GM12878 (cell line): Measurements from ENCODE around the gene PIK3C2B. TPM values are rescaled to one million over a fixed set of nuclear protein-coding genes. Genes with fewer than 3 reads are reported as not detected.

ENCODE experiments used
- ATAC-seq: fragments of 200-7000 bp; cut with Tn5 transposase; 3 replicates; pipeline ENCODE4 v1.9.1; 2020; ENCODE audit warnings: mild to moderate bottlenecking, moderate library complexity
- BruUV-seq: library from RNA; stranded (reverse); fragments of 400-500 nt; replicated peaks from 2 replicates; lab custom pipeline; 2021; lab: Mats Ljungman, UMichigan
- CTCF ChIA-PET: fragments of 300-600 bp; sonication (Branson Sonifier 250); formaldehyde crosslinking; extraction: SDS; loops from one replicate; lab custom pipeline; 2021; ENCODE audit warnings: inconsistent platforms; lab: Yijun Ruan, JAX
- POLR2A ChIA-PET: fragments of 350-600 bp; formaldehyde crosslinking; extraction: SDS; loops from one replicate; lab custom pipeline; 2021; ENCODE audit warnings: inconsistent platforms; lab: Charles Lee
- RAD21 ChIA-PET: fragments of 300-600 bp; sonication (Branson Sonifier 250); formaldehyde crosslinking; loops from one replicate; lab custom pipeline; 2023; ENCODE audit warnings: antibody characterized with exemption; ENCODE audit not compliant: unreplicated experiment; lab: Charles Lee
- SMC1A ChIA-PET: fragments of 300-600 bp; sonication (Branson Sonifier 250); formaldehyde crosslinking; loops from one replicate; lab custom pipeline; 2023; ENCODE audit not compliant: unreplicated experiment, uncharacterized antibody; lab: Charles Lee
- DNase-seq: peaks from one replicate; pipeline ENCODE4 v3.0.0-alpha.2; 2011; ENCODE audit warnings: low read depth, low spot score
- FAIRE-seq: peaks from 3 replicates; lab custom pipeline; 2011; peaks lifted over from hg19 to GRCh38; lab: Jason Lieb, UNC
- H2AFZ ChIP-seq: 2 replicates; pipeline ENCODE4 v1.6.0; 2011; ENCODE audit warnings: low read depth, low read length, control low read depth; ENCODE audit not compliant: control insufficient read depth
- H3K27ac ChIP-seq: 2 replicates; pipeline ENCODE4 v1.5.1; 2011; ENCODE audit warnings: control low read depth; ENCODE audit not compliant: control insufficient read depth, insufficient read depth
- H3K27me3 ChIP-seq, 2 experiments: replicated peaks in 1 of 2; 2 replicates each; pipeline versions ENCODE4 v1.6.0 to v1.6.1; 2011; ENCODE audit warnings: low read length in 1 of 2; ENCODE audit not compliant: control insufficient read depth in 2 of 2, insufficient read depth in 2 of 2
- H3K36me3 ChIP-seq, 2 experiments: 2 replicates each; pipeline ENCODE4 v1.5.1; 2011; ENCODE audit warnings: low read length in 1 of 2; ENCODE audit not compliant: control insufficient read depth in 2 of 2, insufficient read depth in 2 of 2
- H3K4me1 ChIP-seq: 2 replicates; pipeline ENCODE4 v1.6.1; 2011; ENCODE audit warnings: mild to moderate bottlenecking, low read length, moderate library complexity, mixed read lengths; ENCODE audit not compliant: control insufficient read depth, insufficient read depth
- H3K4me2 ChIP-seq: 2 replicates; pipeline ENCODE4 v1.6.0; 2011; ENCODE audit warnings: control low read depth; ENCODE audit not compliant: control insufficient read depth, insufficient read depth
- H3K4me3 ChIP-seq: fragments of 200-600 bp; sonication (generic); 2 replicates; pipeline ENCODE4 v1.5.1; 2016
- H3K79me2 ChIP-seq: 2 replicates; pipeline ENCODE4 v1.6.0; 2011; ENCODE audit warnings: low read length; ENCODE audit not compliant: control insufficient read depth, insufficient read depth
- H3K9ac ChIP-seq: 2 replicates; pipeline ENCODE4 v1.8.0; 2011; ENCODE audit warnings: low read length, control low read depth, mixed read lengths; ENCODE audit not compliant: control insufficient read depth, insufficient read depth
- H3K9me3 ChIP-seq: replicated peaks from 3 replicates; pipeline ENCODE4 v1.5.1; 2011; ENCODE audit warnings: mild to moderate bottlenecking, low read length; ENCODE audit not compliant: control insufficient read depth, insufficient read depth
- H4K20me1 ChIP-seq: 2 replicates; pipeline ENCODE4 v1.6.0; 2011; ENCODE audit not compliant: control insufficient read depth, insufficient read depth
- BHLHE40 ChIP-seq, 2 experiments: fragments of 450-650 bp in 1 of 2; IDR thresholded peaks; 2 replicates each; pipeline ENCODE4 v1.6.1; 2011 to 2017; ENCODE audit warnings: low read depth in 2 of 2, borderline replicate concordance in 1 of 2, improper control_type of control experiment in 1 of 2, low read length in 1 of 2, mild to moderate bottlenecking in 1 of 2
- CHD1 ChIP-seq: IDR thresholded peaks from 2 replicates; pipeline ENCODE4 v1.6.1; 2012; ENCODE audit warnings: low read depth, low read length, improper control_type of control experiment
- CREM ChIP-seq: IDR thresholded peaks from 2 replicates; pipeline ENCODE4 v1.6.1; 2014; ENCODE audit warnings: antibody characterized with exemption, low read depth
- FOXM1 ChIP-seq: IDR thresholded peaks from 2 replicates; pipeline ENCODE4 v1.6.1; 2012; ENCODE audit warnings: low read depth, mild to moderate bottlenecking, inconsistent platforms, low read length, moderate library complexity
- HDAC6 ChIP-seq: fragments of 200-600 bp; sonication (generic); IDR thresholded peaks from one replicate; pipeline ENCODE4 v1.8.0; 2017; ENCODE audit warnings: antibody characterized with exemption; ENCODE audit not compliant: unreplicated experiment
- IKZF1 ChIP-seq: fragments of 450-650 bp; conservative IDR thresholded peaks from 2 replicates; pipeline ENCODE4 v1.6.1; 2017; ENCODE audit warnings: antibody characterized with exemption, mild to moderate bottlenecking
- JUND ChIP-seq: IDR thresholded peaks from 2 replicates; pipeline ENCODE4 v1.6.1; 2012; ENCODE audit warnings: low read depth, mild to moderate bottlenecking, low read length, improper control_type of control experiment, moderate library complexity
- KAT2A ChIP-seq: conservative IDR thresholded peaks from 2 replicates; pipeline ENCODE4 v1.6.1; 2011; ENCODE audit warnings: low read depth, low read length; ENCODE audit not compliant: control insufficient read depth
- MEF2A ChIP-seq: IDR thresholded peaks from 2 replicates; pipeline ENCODE4 v1.6.1; 2011; ENCODE audit warnings: low read depth, mild to moderate bottlenecking, low read length, moderate library complexity; ENCODE audit not compliant: insufficient read depth
- MYC ChIP-seq: IDR thresholded peaks from 2 replicates; pipeline ENCODE4 v1.6.1; 2011; ENCODE audit warnings: mild to moderate bottlenecking, low read length, moderate library complexity, inconsistent platforms; ENCODE audit not compliant: insufficient read depth, insufficient replicate concordance, insufficient read length, severe bottlenecking
- PKNOX1 ChIP-seq: fragments of 450-650 bp; IDR thresholded peaks from 2 replicates; pipeline ENCODE4 v1.6.1; 2016; ENCODE audit warnings: mild to moderate bottlenecking
- SIN3A ChIP-seq: IDR thresholded peaks from 2 replicates; pipeline ENCODE4 v1.6.1; 2012; ENCODE audit warnings: low read depth, low read length, improper control_type of control experiment
- SMARCA5 ChIP-seq: fragments of 450-650 bp; IDR thresholded peaks from 2 replicates; pipeline ENCODE4 v1.6.1; 2017; ENCODE audit warnings: mild to moderate bottlenecking
- USF1 ChIP-seq: IDR thresholded peaks from 2 replicates; pipeline ENCODE4 v1.6.1; 2011; ENCODE audit warnings: borderline replicate concordance, low read depth, mild to moderate bottlenecking, moderate library complexity, mixed read lengths, low read length; ENCODE audit not compliant: insufficient read depth; ENCODE audit errors: extremely low read length
- ZBED1 ChIP-seq: IDR thresholded peaks from 2 replicates; pipeline ENCODE4 v1.6.1; 2016; ENCODE audit warnings: borderline replicate concordance
- ZBTB4 ChIP-seq: fragments of 450-650 bp; formaldehyde crosslinking; IDR thresholded peaks from 2 replicates; pipeline ENCODE4 v1.4.0; 2022; ENCODE audit warnings: mild to moderate bottlenecking, moderate library complexity
- ZZZ3 ChIP-seq: IDR thresholded peaks from 2 replicates; pipeline ENCODE4 v1.6.1; 2011; ENCODE audit warnings: low read depth; ENCODE audit not compliant: control insufficient read depth, insufficient read length
- WGBS: methylation state at CpG from one replicate; pipeline ENCODE4 v1.1.6; 2016; ENCODE audit warnings: low lambda C conversion rate; ENCODE audit not compliant: insufficient replicate concordance, insufficient coverage; ENCODE audit errors: missing lambda C conversion rate; 5-methylcytosine and 5-hydroxymethylcytosine counted together
- in situ Hi-C: fragments of 300-500 bp; cut with MboI; formaldehyde crosslinking; loops from 9 replicates; pipeline ENCODE4 v1.14.3; 2018; ENCODE audit warnings: mixed read lengths
- intact Hi-C: fragments of 100-400 bp; cut with micrococcal nuclease; formaldehyde crosslinking; loops from one replicate; pipeline ENCODE4 v1.14.2; 2022; ENCODE audit not compliant: unreplicated experiment
- polyA plus RNA-seq, 11 experiments: library from polyadenylated mRNA; depleted of rRNA in 4 of 11; unstranded in 6 of 11; stranded (reverse) in 5 of 11; fragments of >200 nt; fragmentation: Nextera tagmentation in 4 of 11; fragmentation: Illumina TruSeq in 1 of 11; extraction: Ambion mirVana in 4 of 11; extraction: Trizol in 1 of 11; gene quantifications; 1 replicate in 1 of 11; 2 replicates in 10 of 11; pipeline versions ENCODE4 v1.2.1 to v1.2.3, GENCODE V29; 2011 to 2016; ENCODE audit warnings: inconsistent platforms in 2 of 11, missing spikeins in 2 of 11, low read depth in 1 of 11
- total RNA-seq, 4 experiments: library from RNA; depleted of rRNA in 3 of 4; stranded (reverse); fragments of >200 nt in 3 of 4; fragmentation: Illumina TruSeq in 1 of 4; extraction: Trizol in 1 of 4; gene quantifications; 2 replicates each; pipeline versions ENCODE4 v1.2.1 to v1.2.3, GENCODE V29; 2013 to 2021

The PIK3C2B gene
- total and polyA plus RNA-seq, 10 of the 15 experiments (the other 5 are each of a cell fraction or from before 2014, with no cell fraction given) = 2.2 to 38.1 (median 11.4) TPM

- BruUV-seq = TSS peak; percentile 56
- CTCF ChIA-PET = interaction anchor here (0.7 to 4.0 kb wide), 17 partner anchors 9 to 713 kb away, joined by 3 to 38 read pairs (median 6); no protein-coding TSS in a partner anchor
- WGBS = under 1% methylated on average over 35 of the region's 43 CpGs
- intact Hi-C loops (loop anchor here (1.0 to 10.0 kb wide), 3 partner anchors 10 to 1538 kb away; partner anchors contain the start of gene RHEX), in situ Hi-C loops (loop anchor here (25.0 kb wide), 1 partner anchor 1229 kb away; no protein-coding TSS in a partner anchor)
- no peaks in the 10 kb centered on the region; the same call in 1 of the 2 replicates for H4K20me1 ChIP-seq
- peak within 1 kb of the TSS; percentile 94 for H3K9ac ChIP-seq
- peak; percentile 86 for ATAC-seq
- peak within 1 kb of the TSS; percentile 84 for H3K4me2 ChIP-seq
- FAIRE-seq = peak; percentile 7
- peak within 1 kb of the TSS; percentile 40 for H2AFZ ChIP-seq
- peak; percentile 90 for DNase-seq
- peaks cover 44% of the 10 kb centered on the region for H3K4me1 ChIP-seq
- no peaks in the 10 kb centered on the region for H3K9me3 ChIP-seq
- H3K27ac ChIP-seq = peak within 1 kb of the TSS; percentile 81
- peaks cover 0 to 5% of the 10 kb centered on the region in 2 experiments; a peak in 2 of 4 replicates for H3K36me3 ChIP-seq
- POLR2A ChIA-PET = interaction anchor here (0.5 to 5.4 kb wide), 15 partner anchors 9 to 1057 kb away, joined by 3 to 55 read pairs (median 5); partner anchors contain the start of gene PIK3C2B
- SMC1A ChIA-PET = interaction anchor here (0.7 to 5.3 kb wide), 17 partner anchors 7 to 607 kb away, joined by 3 to 64 read pairs (median 5); partner anchors contain the start of gene PIK3C2B
- peaks cover 50% of the 10 kb centered on the region for H3K79me2 ChIP-seq
- RAD21 ChIA-PET = interaction anchor here (0.7 to 6.3 kb wide), 20 partner anchors 9 to 291 kb away, joined by 3 to 69 read pairs (median 5); partner anchors contain the start of gene PIK3C2B
- H3K4me3 ChIP-seq = peak within 1 kb of the TSS; percentile 90
- H3K27me3 ChIP-seq = no peaks in the 10 kb centered on the region
- TF ChIP-seq MEF2A = peak; percentile 73; the same call in 1 of the 2 replicates
- TF ChIP-seq SMARCA5 = 0 out of 2 replicates have a peak, but pooled peaks have one; percentile 8
- peak; percentile 94 for TF ChIP-seq IKZF1
- TF ChIP-seq KAT2A = no peak
- TF ChIP-seq JUND = no peak
- peak; percentile 21; the same call in 1 of the 2 replicates for TF ChIP-seq ZBTB4
- no peak for TF ChIP-seq CHD1
- TF ChIP-seq USF1 = no peak
- TF ChIP-seq ZBED1 = no peak
- peak; percentile 65 for TF ChIP-seq MYC
- TF ChIP-seq FOXM1 = peak; percentile 54; the same call in 1 of the 2 replicates
- peak; percentile 57; the same call in 1 of the 2 replicates for TF ChIP-seq SIN3A
- peak; percentile 28; the same call in 1 of the 2 replicates for TF ChIP-seq PKNOX1
- TF ChIP-seq CREM = peak; percentile 93
- TF ChIP-seq ZZZ3 = no peak
- TF ChIP-seq BHLHE40 (IDR thresholded peaks at IDR 0.05; ENCODE audit: borderline replicate concordance in 1 of 2, low read depth in 2 of 2, low read length in 1 of 2) = peak; percentile 71 to 80
- peak; percentile 48 for TF ChIP-seq HDAC6
These were observed 21.7 kb upstream of the PIK3C2B start, which contains the start of gene MDM4 for GRCh38 chr1:204516180-204516879. MDM4 (plus strand) TSS chr1:204516406; CDS start chr1:204525519, 9,113 bp downstream.
